PC-9 (cell line): ENCODE data around the gene PRLH. TPM values are rescaled to one million over a fixed set of nuclear protein-coding genes. Genes with fewer than 3 reads are reported as not detected.

Experiments
- BruUV-seq: library from RNA; stranded (reverse); fragments of 400-500 nt; replicated peaks from 2 replicates; lab custom pipeline; 2021; lab: Mats Ljungman, UMichigan
- CTCF ChIA-PET: fragments of 300-600 bp; sonication (Branson Sonifier 250); formaldehyde crosslinking; loops from one replicate; lab custom pipeline; 2022; ENCODE audit warnings: antibody characterized with exemption; lab: Charles Lee
- POLR2A ChIA-PET: fragments of 300-600 bp; sonication (Branson Sonifier 250); formaldehyde crosslinking; loops from one replicate; lab custom pipeline; 2022; ENCODE audit warnings: antibody characterized with exemption; ENCODE audit not compliant: unreplicated experiment; lab: Charles Lee
- DNase-seq, 2 experiments: peaks; one replicate each; pipeline versions ENCODE4 v3.0.0 to v3.0.0-alpha.2; 2015 to 2022; ENCODE audit warnings: mixed read lengths in 1 of 2
- H2AFZ ChIP-seq: fragments of 200-600 bp; sonication (generic); 2 replicates; pipeline ENCODE4 v1.8.1; 2017; ENCODE audit warnings: antibody characterized with exemption
- H3F3A ChIP-seq: fragments of 200-600 bp; sonication (generic); 2 replicates; pipeline ENCODE4 v1.8.1; 2017; ENCODE audit warnings: antibody characterized with exemption, mild to moderate bottlenecking, low read depth; ENCODE audit not compliant: insufficient read depth
- H3K27ac ChIP-seq: fragments of 200-600 bp; sonication (generic); 2 replicates; pipeline ENCODE4 v1.6.1; 2016; ENCODE audit warnings: mixed run types
- H3K27me3 ChIP-seq: fragments of 200-600 bp; sonication (generic); 2 replicates; pipeline ENCODE4 v1.6.1; 2016; ENCODE audit warnings: low read depth, mixed run types; ENCODE audit not compliant: insufficient read depth
- H3K36me3 ChIP-seq: fragments of 200-600 bp; sonication (generic); 2 replicates; pipeline ENCODE4 v1.6.1; 2016; ENCODE audit warnings: low read depth, mixed run types
- H3K4me1 ChIP-seq: fragments of 200-600 bp; sonication (generic); replicated peaks from 2 replicates; pipeline ENCODE4 v1.6.1; 2016; ENCODE audit warnings: mixed run types; ENCODE audit not compliant: insufficient read depth
- H3K4me2 ChIP-seq: fragments of 200-600 bp; sonication (generic); 2 replicates; pipeline ENCODE4 v1.6.1; 2017; ENCODE audit warnings: mixed run types
- H3K4me3 ChIP-seq: fragments of 200-600 bp; sonication (generic); 2 replicates; pipeline ENCODE4 v1.6.1; 2016; ENCODE audit warnings: mixed run types
- H3K79me2 ChIP-seq: fragments of 200-600 bp; sonication (generic); 2 replicates; pipeline ENCODE4 v1.6.1; 2017; ENCODE audit warnings: low read depth, mixed run types
- H3K9me2 ChIP-seq: fragments of 200-600 bp; sonication (generic); 2 replicates; pipeline ENCODE4 v1.8.1; 2017; ENCODE audit warnings: mild to moderate bottlenecking; ENCODE audit not compliant: insufficient read depth
- H3K9me3 ChIP-seq: fragments of 200-600 bp; sonication (generic); 2 replicates; pipeline ENCODE4 v1.8.1; 2016; ENCODE audit warnings: low read depth; ENCODE audit not compliant: insufficient read depth
- H4K20me1 ChIP-seq: fragments of 200-600 bp; sonication (generic); 2 replicates; pipeline ENCODE4 v1.8.1; 2017; ENCODE audit not compliant: insufficient read depth
- CTCF ChIP-seq: fragments of 200-600 bp; sonication (generic); conservative IDR thresholded peaks from 2 replicates; pipeline ENCODE4 v1.6.1; 2017; ENCODE audit warnings: mixed run types, antibody characterized with exemption, mild to moderate bottlenecking, moderate library complexity
- EZH2 ChIP-seq: fragments of 200-600 bp; sonication (generic); IDR thresholded peaks from 2 replicates; pipeline ENCODE4 v1.8.0; 2017; ENCODE audit warnings: antibody characterized with exemption, low read depth
- intact Hi-C: fragments of 100-400 bp; cut with micrococcal nuclease; formaldehyde crosslinking; loops from one replicate; pipeline ENCODE4 v1.10.0; 2022; ENCODE audit not compliant: unreplicated experiment
- total RNA-seq: library from RNA; stranded (reverse); gene quantifications from 2 replicates; pipeline ENCODE4 v1.2.3, GENCODE V29; 2021

The PRLH gene
- total RNA-seq, 1 experiment from 2014 or later = not detected

- CTCF ChIA-PET = no interaction called here
- Histone ChIP-seq H4K20me1 (no peaks in the 10 kb centered on the region), H3K4me2 (no peak overlapping the region), H3K79me2 (no peaks in the 10 kb centered on the region), H2AFZ (no peak overlapping the region), H3F3A (peaks cover 6% of the 10 kb centered on the region; the same call in 1 of the 2 replicates), H3K36me3 (no peaks in the 10 kb centered on the region), H3K9me3 (no peaks in the 10 kb centered on the region), H3K9me2 (no peaks in the 10 kb centered on the region), H3K4me3 (no peak overlapping the region), H3K27me3 (peaks cover 9% of the 10 kb centered on the region), H3K27ac (no peak overlapping the region), H3K4me1 (peaks cover 5% of the 10 kb centered on the region; the same call in 1 of the 2 replicates)
- no TSS peak for BruUV-seq
- intact Hi-C loops = no loop called here
- POLR2A ChIA-PET = no interaction called here
- TF ChIP-seq EZH2 (no peak), CTCF (no peak)
- no peak for DNase-seq
These were observed 2.7 kb downstream of the PRLH start for GRCh38 chr2:237569041-237569440.

DNA sequence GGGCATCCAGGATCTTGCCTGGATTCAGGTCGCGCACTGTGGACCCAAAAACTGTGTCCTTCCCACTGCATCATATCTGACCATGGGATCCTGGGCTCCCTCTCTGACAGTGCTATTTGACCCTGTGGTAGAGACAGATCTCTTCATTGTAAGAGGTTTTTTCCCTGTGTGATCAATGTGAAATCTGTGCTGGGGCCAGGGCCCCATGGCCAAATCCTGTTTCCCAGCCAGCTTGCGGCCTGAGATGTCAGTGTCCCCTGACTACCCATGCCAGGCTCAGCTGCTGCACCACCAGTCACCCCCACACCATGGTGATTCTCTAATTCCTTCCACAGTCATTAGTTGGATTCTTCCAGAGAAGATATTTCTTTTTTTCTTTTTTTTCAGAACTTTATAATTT is 3.5 kb downstream of the PRLH start:
- Histone ChIP-seq H3K79me2 (no peaks in the 10 kb centered on the region), H3K4me2 (no peak overlapping the region), H3F3A (peaks cover 6% of the 10 kb centered on the region; the same call in 1 of the 2 replicates), H3K4me1 (peaks cover 5% of the 10 kb centered on the region; the same call in 1 of the 2 replicates), H3K4me3 (no peak overlapping the region), H3K9me2 (no peaks in the 10 kb centered on the region), H2AFZ (no peak overlapping the region), H3K27ac (no peak overlapping the region), H4K20me1 (no peaks in the 10 kb centered on the region), H3K36me3 (no peaks in the 10 kb centered on the region), H3K9me3 (no peaks in the 10 kb centered on the region), H3K27me3 (0 out of 2 replicates have a peak, but pooled peaks cover under 1% of the 10 kb centered on the region)
- no peak for DNase-seq
- TF ChIP-seq CTCF = no peak
- TF ChIP-seq EZH2 = no peak
- intact Hi-C loops = no loop called here
- no TSS peak for BruUV-seq
- POLR2A ChIA-PET = no interaction called here
- CTCF ChIA-PET = interaction anchor here (0.6 kb wide), 1 partner anchor 399 kb away, joined by 3 read pairs; no protein-coding TSS in a partner anchor

GRCh38 chr2:237570776-237571335 is 4.5 kb downstream of the PRLH start:
- BruUV-seq = no TSS peak
- Histone ChIP-seq H2AFZ (no peak overlapping the region), H3K9me2 (no peaks in the 10 kb centered on the region), H3K36me3 (no peaks in the 10 kb centered on the region), H4K20me1 (no peaks in the 10 kb centered on the region), H3K4me3 (no peak overlapping the region), H3K4me1 (peaks cover 5% of the 10 kb centered on the region; the same call in 1 of the 2 replicates), H3K27ac (no peak overlapping the region), H3K9me3 (no peaks in the 10 kb centered on the region), H3K79me2 (no peaks in the 10 kb centered on the region), H3F3A (peaks cover 6% of the 10 kb centered on the region; the same call in 1 of the 2 replicates), H3K27me3 (no peaks in the 10 kb centered on the region), H3K4me2 (no peak overlapping the region)
- intact Hi-C loops = no loop called here
- TF ChIP-seq EZH2 (no peak), CTCF (no peak)
- POLR2A ChIA-PET = no interaction called here
- no peak for DNase-seq
- CTCF ChIA-PET = interaction anchor here (0.6 to 2.1 kb wide), 2 partner anchors 58 to 448 kb away, joined by 3 to 43 read pairs; no protein-coding TSS in a partner anchor
